OCI-LY7 (cell line): ENCODE data around the gene SASH3. TPM values are rescaled to one million over a fixed set of nuclear protein-coding genes. Genes with fewer than 3 reads are reported as not detected.

ENCODE experiments used
- Bru-seq: library from RNA; stranded (reverse); fragments of 400-500 nt; gene quantifications from one replicate; lab custom pipeline; 2021; lab: Mats Ljungman, UMichigan
- BruChase-seq, 2 experiments: library from RNA; stranded (reverse); fragments of 400-500 nt; gene quantifications; one replicate each; lab custom pipeline; 2021; lab: Mats Ljungman, UMichigan
- BruUV-seq: library from RNA; stranded (reverse); fragments of 400-500 nt; replicated peaks from 2 replicates; lab custom pipeline; 2021; lab: Mats Ljungman, UMichigan
- CTCF ChIA-PET: fragments of 300-600 bp; sonication (Branson Sonifier 250); formaldehyde crosslinking; loops from one replicate; lab custom pipeline; 2022; ENCODE audit warnings: antibody characterized with exemption; ENCODE audit not compliant: unreplicated experiment; lab: Charles Lee
- POLR2A ChIA-PET: fragments of 300-600 bp; sonication (Branson Sonifier 250); formaldehyde crosslinking; loops from one replicate; lab custom pipeline; 2022; ENCODE audit warnings: antibody characterized with exemption; lab: Charles Lee
- DNase-seq: peaks from one replicate; pipeline ENCODE4 v3.0.0-alpha.2; 2015; ENCODE audit warnings: low spot score
- H2AFZ ChIP-seq: fragments of 200-600 bp; sonication (generic), shearing (Covaris generic); 2 replicates; pipeline ENCODE4 v1.6.1; 2014; ENCODE audit warnings: mild to moderate bottlenecking, antibody characterized with exemption, low read length, moderate library complexity
- H3K27ac ChIP-seq: fragments of 200-600 bp; sonication (generic); 2 replicates; pipeline ENCODE4 v1.5.1; 2014; ENCODE audit warnings: mixed run types, low read depth, mild to moderate bottlenecking, moderate library complexity, low read length, inconsistent platforms; ENCODE audit not compliant: poor library complexity, severe bottlenecking
- H3K36me3 ChIP-seq: fragments of 200-600 bp; sonication (generic); 2 replicates; pipeline ENCODE4 v1.6.1; 2014; ENCODE audit warnings: mild to moderate bottlenecking, antibody characterized with exemption, low read length, moderate library complexity, mixed read lengths; ENCODE audit not compliant: insufficient read depth
- H3K4me1 ChIP-seq: fragments of 200-600 bp; sonication (generic); 2 replicates; pipeline ENCODE4 v1.5.1; 2014; ENCODE audit warnings: mild to moderate bottlenecking, low read length; ENCODE audit not compliant: insufficient read depth, poor library complexity, severe bottlenecking
- H3K4me2 ChIP-seq: fragments of 200-600 bp; sonication (generic); 2 replicates; pipeline ENCODE4 v1.6.1; 2014; ENCODE audit warnings: mild to moderate bottlenecking, low read length
- H3K4me3 ChIP-seq: fragments of 200-600 bp; sonication (generic); 2 replicates; pipeline ENCODE4 v1.5.1; 2014; ENCODE audit warnings: mild to moderate bottlenecking, low read depth, low read length; ENCODE audit not compliant: poor library complexity, severe bottlenecking
- H3K79me2 ChIP-seq: fragments of 200-600 bp; sonication (generic); 2 replicates; pipeline ENCODE4 v1.6.1; 2016; ENCODE audit warnings: low read depth, mild to moderate bottlenecking, low read length, moderate library complexity, mixed read lengths; ENCODE audit not compliant: insufficient read depth
- H3K9me2 ChIP-seq: fragments of 200-600 bp; sonication (generic); 2 replicates; pipeline ENCODE4 v1.6.1; 2016; ENCODE audit warnings: mild to moderate bottlenecking, low read length, mixed read lengths; ENCODE audit not compliant: insufficient read depth
- H3K9me3 ChIP-seq: fragments of 200-600 bp; sonication (generic); 2 replicates; pipeline ENCODE4 v1.6.1; 2014; ENCODE audit warnings: mild to moderate bottlenecking, mixed run types, low read length, mixed read lengths
- H4K20me1 ChIP-seq: fragments of 200-600 bp; sonication (generic); 2 replicates; pipeline ENCODE4 v1.6.1; 2014; ENCODE audit warnings: mild to moderate bottlenecking, antibody characterized with exemption, low read length, moderate library complexity, mixed read lengths; ENCODE audit not compliant: insufficient read depth
- EZH2phosphoT487 ChIP-seq: fragments of 200-600 bp; sonication (generic); IDR thresholded peaks from 2 replicates; pipeline ENCODE4 v1.6.1; 2018; ENCODE audit warnings: low read depth, borderline replicate concordance, mild to moderate bottlenecking, mixed run types, antibody characterized with exemption, low read length, moderate library complexity, mixed read lengths
- intact Hi-C: fragments of 100-400 bp; cut with micrococcal nuclease; formaldehyde crosslinking; loops from one replicate; pipeline ENCODE4 v1.10.0; 2022; ENCODE audit not compliant: unreplicated experiment
- long read RNA-seq: library from polyadenylated mRNA; stranded (forward); transcript quantifications from one replicate; pipeline ENCODE4 v2.0.0, GENCODE V29; 2022
- total RNA-seq, 2 experiments: library from RNA; depleted of rRNA in 1 of 2; stranded (reverse); fragments of >200 nt in 1 of 2; shearing (Covaris generic) in 1 of 2; gene quantifications; 2 replicates each; pipeline ENCODE4 v1.2.3, GENCODE V29; 2014 to 2022
- TF ChIP-seq, protein P1 (sequence below): fragments of 200-600 bp; sonication (generic); conservative IDR thresholded peaks from 2 replicates; pipeline ENCODE4 v1.5.1; 2014; ENCODE audit warnings: mild to moderate bottlenecking, antibody characterized with exemption, low read length, moderate library complexity, mixed read lengths

SASH3 gene
- 163 and 194 TPM in 2 replicates for total RNA-seq (2014; rRNA removed; shearing (Covaris generic))
- total RNA-seq (2022): 150 and 157 TPM in 2 replicates
- Bru-seq, nascent RNA: percentile 90 among the genes with signal in this experiment
- percentile 83 among the genes with signal in this experiment for BruChase-seq, experiment 1, labeled RNA remaining after a 6-hour chase
- percentile 91 among the genes with signal in this experiment for BruChase-seq, experiment 2, labeled RNA remaining after a 2-hour chase
- long read RNA-seq, transcript SASH3-201 (8 exons, 2,626 nt): major isoform, 136 of 177 reads
- long read RNA-seq, partial matches to known transcripts: 26 of 177 reads
- long read RNA-seq, other reads (novel, unspliced or antisense): 15 of 177 reads

GRCh38 chrX:129779747-129780146 is at the start of gene SASH3:
SASH3 (plus strand) TSS chrX:129779949; CDS start chrX:129780098, 149 bp downstream.
- DNase-seq: peak; percentile 86
- H3K4me2 ChIP-seq: peak within 1 kb of the TSS; percentile 96
- no peak within 1 kb of the TSS for H2AFZ ChIP-seq
- H4K20me1 ChIP-seq: peaks cover 21% of the 10 kb centered on the region
- H3K27ac ChIP-seq: peak within 1 kb of the TSS; percentile 99
- H3K9me2 ChIP-seq: no peaks in the 10 kb centered on the region
- H3K4me1 ChIP-seq: peaks cover 70% of the 10 kb centered on the region
- TF ChIP-seq EZH2phosphoT487: no peak
- TF ChIP-seq, protein P1, sequence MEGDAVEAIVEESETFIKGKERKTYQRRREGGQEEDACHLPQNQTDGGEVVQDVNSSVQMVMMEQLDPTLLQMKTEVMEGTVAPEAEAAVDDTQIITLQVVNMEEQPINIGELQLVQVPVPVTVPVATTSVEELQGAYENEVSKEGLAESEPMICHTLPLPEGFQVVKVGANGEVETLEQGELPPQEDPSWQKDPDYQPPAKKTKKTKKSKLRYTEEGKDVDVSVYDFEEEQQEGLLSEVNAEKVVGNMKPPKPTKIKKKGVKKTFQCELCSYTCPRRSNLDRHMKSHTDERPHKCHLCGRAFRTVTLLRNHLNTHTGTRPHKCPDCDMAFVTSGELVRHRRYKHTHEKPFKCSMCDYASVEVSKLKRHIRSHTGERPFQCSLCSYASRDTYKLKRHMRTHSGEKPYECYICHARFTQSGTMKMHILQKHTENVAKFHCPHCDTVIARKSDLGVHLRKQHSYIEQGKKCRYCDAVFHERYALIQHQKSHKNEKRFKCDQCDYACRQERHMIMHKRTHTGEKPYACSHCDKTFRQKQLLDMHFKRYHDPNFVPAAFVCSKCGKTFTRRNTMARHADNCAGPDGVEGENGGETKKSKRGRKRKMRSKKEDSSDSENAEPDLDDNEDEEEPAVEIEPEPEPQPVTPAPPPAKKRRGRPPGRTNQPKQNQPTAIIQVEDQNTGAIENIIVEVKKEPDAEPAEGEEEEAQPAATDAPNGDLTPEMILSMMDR: no peak
- ChIA-PET CTCF (interaction anchor here (0.6 kb wide), 1 partner anchor 41 kb away, joined by 3 read pairs; the partner anchor contains the start of gene XPNPEP2), POLR2A (interaction anchor here (1.3 to 6.9 kb wide), 2 partner anchors 10 to 21 kb away, joined by 7 to 126 read pairs; no protein-coding TSS in a partner anchor)
- no peaks in the 10 kb centered on the region for H3K9me3 ChIP-seq
- intact Hi-C loops: loop anchor here (1.0 to 10.0 kb wide), 3 partner anchors 10 to 395 kb away; partner anchors contain the start of gene RAB33A
- peaks cover 61% of the 10 kb centered on the region for H3K79me2 ChIP-seq
- H3K4me3 ChIP-seq: peak within 1 kb of the TSS; percentile 99
- no TSS peak for BruUV-seq
- peaks cover 46% of the 10 kb centered on the region for H3K36me3 ChIP-seq

- Histone ChIP-seq H3K27ac (no peak overlapping the region), H2AFZ (no peak overlapping the region), H3K4me2 (no peak overlapping the region), H3K4me1 (peaks cover 13% of the 10 kb centered on the region), H3K36me3 (no peaks in the 10 kb centered on the region), H3K4me3 (no peak overlapping the region), H4K20me1 (no peaks in the 10 kb centered on the region), H3K9me2 (no peaks in the 10 kb centered on the region), H3K79me2 (no peaks in the 10 kb centered on the region), H3K9me3 (no peaks in the 10 kb centered on the region)
- CTCF ChIA-PET: interaction anchor here (0.7 kb wide), 1 partner anchor 12 kb away, joined by 3 read pairs; no protein-coding TSS in a partner anchor
- POLR2A ChIA-PET: interaction anchor here (0.7 kb wide), 1 partner anchor 40 kb away, joined by 3 read pairs; no protein-coding TSS in a partner anchor
- DNase-seq: no peak
- BruUV-seq: no TSS peak
- no peak for TF ChIP-seq EZH2phosphoT487
- TF ChIP-seq, protein P1: no peak
- intact Hi-C loops: no loop called here
Measured at GRCh38 chrX:129731228-129731627, 48.5 kb upstream of the SASH3 start.
